GM18505 (cell line): ENCODE data around the gene ADAMTSL2.

Source experiments
- ATAC-seq: cut with Tn5 transposase; IDR thresholded peaks from one replicate; pipeline ENCODE4 v1.9.1; 2021; ENCODE audit not compliant: unreplicated experiment
- POLR2A ChIP-seq: IDR thresholded peaks from 4 replicates; pipeline ENCODE4 v1.6.1; 2011; ENCODE audit warnings: borderline replicate concordance; ENCODE audit not compliant: insufficient read depth, insufficient read length; ENCODE audit errors: extremely low read depth

ADAMTSL2 gene

DNA sequence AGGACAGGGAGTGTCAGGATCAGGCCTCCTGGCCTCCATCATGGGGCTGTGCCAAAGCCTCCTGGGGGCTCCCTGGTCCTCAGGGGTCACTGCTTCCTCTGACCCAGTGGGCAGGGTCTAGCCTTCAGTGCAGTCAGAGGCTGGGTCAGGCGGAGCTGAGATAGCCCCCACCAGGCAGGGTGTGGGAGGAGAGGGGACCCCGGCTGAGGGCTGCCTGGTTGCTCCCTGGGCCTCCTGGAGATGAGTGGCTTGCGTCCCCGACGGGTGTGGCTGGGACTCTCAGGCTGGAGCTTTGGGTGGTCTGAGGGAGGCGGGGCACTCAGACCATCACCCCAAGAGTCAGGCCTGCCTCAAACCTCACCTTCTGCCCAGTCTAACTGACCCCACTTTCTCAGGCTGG is 53.0 kb downstream of the ADAMTSL2 start:
- no peak for TF ChIP-seq POLR2A
- no peak for ATAC-seq

DNA sequence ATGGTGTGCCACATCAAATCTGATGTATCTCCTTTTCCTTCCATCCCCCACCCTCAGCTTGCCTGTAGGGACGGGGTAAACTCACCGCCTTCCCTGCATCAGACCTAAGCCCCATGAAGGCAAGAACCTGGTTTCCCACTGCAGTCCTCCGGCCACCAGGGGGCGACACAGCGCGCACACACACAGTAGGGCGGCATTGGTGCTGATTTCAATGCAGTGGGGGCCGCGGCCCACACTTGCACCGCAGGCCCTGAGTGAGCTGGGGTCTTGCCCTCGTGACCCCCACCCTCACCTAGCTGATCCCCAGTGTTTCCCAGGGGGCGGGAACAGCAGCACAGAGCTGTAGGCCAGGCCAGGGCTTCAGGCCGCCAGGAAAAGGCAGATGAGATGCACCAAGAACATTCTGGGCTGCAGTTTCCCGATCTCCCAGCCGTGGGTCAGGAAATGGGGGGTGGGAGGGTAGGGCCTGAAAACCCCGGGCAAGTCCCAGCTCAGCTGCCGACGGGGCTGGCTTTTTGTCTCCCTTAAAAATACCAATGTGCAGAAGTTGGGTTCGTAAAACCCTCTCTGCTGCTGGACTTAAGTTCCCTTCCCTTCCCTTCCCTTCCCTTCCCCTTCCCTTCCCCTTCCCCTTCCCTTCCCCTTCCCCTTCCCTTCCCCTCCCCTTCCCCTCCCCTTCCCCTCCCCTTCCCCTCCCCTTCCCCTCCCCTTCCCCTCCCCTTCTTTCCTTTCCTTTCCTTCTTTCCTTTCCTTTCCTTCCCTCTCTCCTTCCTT is 55.1 kb downstream of the ADAMTSL2 start:
- TF ChIP-seq POLR2A = no peak

DNA sequence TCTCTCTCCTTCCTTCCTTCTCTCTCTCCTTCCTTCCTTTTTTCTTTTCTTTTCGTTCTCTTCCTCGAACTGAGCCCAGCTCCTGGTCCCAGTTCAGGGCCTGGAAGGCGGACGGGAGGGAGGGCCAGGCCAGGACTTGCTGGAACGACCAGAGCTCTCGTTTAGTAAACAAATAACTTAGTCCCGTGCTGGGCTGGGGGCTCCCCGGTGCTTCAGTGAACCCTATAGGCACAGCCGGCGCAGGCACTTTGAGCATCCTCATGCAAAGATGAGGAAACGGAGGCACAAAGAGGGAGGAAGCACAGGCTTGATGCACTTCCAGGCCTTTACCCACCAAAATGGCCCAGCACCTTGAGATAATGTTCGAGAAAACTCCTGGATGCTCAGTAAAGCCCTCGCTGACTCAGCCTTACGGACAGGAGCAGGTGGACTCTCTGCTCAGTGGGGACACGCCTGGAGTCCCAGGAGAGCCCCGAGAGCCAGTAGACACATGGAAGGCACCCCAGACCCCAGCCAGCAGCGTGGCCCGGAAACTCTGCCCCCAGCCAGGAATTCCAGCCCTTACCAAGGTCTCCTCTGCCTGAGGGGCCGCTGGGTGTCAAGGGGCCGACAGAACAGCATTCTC is 55.8 kb downstream of the ADAMTSL2 start:
- ATAC-seq = no peak

More for the DNA sequence above, 55.1 kb downstream of the ADAMTSL2 start:
- ATAC-seq = no peak

DNA sequence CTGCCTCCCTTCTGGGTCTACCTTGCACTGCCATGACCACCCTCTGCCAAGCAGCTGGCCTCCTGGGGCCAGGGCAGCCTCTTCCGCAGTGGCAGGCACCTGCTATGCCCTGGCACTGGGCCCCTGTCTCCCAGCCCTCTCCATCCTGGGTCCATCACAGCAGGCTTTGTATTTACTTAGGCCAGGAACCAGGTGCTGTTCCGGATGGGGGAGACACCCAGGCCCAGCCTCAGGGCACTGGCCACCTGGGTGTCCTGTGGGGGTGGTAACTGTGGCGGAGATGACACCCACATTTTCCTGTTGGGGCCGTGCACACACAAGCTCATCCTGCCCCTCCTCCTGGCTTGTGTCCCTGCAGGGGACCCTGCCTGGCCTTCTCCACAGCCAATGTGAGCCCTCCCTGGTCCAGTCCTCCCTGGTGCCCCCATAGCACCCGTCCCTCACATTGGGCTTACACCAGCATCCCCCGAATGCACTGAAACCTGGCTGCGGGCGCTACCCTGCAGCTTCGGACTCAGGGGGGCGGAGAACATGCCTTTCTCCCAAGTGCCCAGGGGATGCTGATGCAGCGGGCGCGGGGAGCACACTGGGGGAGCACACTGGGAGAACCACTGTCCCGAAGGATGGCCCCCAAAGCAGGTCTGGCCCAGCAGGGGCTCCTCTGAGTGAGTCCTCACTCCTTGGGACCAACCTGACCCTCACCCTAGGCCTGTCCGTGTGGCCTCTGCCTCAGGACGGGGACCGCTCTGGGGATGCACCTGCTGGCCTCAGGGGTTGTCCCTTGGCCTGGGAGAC is 56.8 kb downstream of the ADAMTSL2 start:
- no peak for ATAC-seq
- no peak for TF ChIP-seq POLR2A

More for the DNA sequence above, 55.8 kb downstream of the ADAMTSL2 start:
- no peak for TF ChIP-seq POLR2A

DNA sequence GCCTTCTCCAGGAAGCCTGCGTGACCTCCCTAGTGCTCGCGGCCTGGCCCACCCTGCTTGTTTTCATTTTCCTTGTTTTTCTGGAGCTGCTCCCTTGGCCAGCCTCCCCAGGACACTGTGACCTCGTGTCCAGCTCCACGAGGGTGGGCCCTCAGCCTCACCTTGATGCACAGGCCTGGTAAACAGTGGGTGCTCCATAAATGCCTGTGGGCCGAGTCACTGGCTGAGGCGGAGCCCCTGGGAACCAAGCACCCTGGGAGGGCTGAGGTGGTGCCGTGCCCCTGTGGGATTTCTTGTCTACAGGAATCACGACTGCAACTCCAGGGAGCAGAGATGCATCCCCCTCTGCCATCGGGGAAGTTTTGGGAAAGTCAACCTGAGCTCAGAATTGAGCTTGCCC is 57.5 kb downstream of the ADAMTSL2 start:
- ATAC-seq = no peak
- no peak for TF ChIP-seq POLR2A

DNA sequence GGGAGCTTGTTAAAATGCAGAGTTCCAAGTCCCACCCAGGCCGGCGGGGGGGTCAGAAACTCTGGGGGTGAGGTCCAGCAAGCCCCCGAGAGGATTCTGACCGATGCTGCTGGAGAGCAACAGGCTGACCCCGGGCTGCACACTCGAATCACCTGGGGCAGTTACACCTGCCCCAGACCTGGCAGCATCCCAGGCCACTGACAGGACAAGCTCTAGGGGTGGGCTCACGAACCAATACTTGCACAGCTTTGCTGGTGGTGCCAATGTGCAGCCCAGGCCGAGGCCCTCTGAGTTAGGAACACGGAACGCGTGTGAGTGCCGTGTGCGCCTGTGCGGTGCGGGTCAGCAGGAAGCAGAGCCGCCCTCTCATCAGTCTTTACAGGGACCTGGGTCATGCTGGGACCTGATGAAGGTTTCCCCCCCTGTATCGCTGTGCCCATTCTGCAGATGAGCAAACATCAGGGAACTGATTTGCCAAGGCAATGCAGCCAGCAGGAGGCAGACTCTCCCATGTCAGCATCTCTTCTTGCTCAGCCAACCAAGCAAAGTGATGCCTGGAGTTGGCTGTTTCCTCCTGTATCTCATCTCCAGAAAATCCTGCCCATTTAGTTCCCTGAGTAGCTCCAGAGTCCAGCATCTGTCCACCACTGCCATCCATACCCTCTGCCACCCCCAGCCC is 58.4 kb downstream of the ADAMTSL2 start:
- no peak for ATAC-seq
- TF ChIP-seq POLR2A = no peak

DNA sequence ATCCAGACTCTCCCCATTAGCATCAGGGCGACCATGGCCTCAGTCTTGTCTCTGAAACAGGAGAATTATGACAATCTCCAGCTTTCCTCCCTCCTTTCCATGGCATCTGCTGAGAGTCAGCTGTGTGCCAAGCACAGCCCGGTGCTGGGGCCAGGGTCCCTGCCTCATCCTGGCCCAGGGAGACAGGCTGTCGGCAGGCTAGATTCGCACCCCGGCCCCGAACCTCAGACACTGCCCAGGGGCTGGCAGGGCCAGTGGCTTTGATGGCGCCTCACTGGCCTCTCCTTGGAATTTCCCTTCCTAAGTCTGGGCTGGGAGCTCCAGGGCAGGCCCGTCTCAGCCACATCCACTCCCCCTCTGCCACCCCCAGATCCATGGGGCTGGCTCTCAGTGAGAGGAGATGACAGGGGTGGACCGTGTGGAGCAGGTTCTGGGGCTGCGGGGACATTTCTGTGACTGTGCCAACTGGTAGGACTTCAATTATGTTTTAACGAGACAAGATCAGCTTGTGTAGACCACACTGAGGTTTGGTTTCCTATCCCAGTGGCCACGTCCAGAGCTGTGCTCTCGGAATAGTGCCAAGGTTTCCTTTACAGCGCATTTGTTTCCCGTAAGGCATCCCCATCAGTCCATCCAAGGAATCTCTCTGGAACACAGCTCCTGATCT is 59.2 kb downstream of the ADAMTSL2 start:
- no peak for ATAC-seq
- TF ChIP-seq POLR2A = no peak

DNA sequence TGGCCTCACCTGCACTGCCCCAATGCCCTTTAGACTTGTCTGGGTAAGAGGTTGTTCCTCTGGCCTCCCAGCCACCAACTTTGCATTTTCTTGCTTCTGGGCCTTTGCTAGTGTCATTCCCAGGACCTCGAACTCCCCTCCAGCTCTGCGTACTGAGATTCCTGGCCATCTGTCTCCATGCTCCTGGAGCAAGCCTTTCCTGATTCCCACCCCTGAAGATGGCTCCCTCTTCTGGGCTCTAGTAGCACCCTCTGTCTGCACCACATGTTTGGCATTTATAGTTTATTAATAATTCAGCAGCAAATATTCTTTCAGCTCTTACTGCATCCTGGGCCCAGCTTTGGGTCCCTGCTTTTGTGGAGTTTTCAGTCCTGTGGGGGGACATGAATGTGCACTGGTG is 59.8 kb downstream of the ADAMTSL2 start:
- ATAC-seq = no peak
- no peak for TF ChIP-seq POLR2A

DNA sequence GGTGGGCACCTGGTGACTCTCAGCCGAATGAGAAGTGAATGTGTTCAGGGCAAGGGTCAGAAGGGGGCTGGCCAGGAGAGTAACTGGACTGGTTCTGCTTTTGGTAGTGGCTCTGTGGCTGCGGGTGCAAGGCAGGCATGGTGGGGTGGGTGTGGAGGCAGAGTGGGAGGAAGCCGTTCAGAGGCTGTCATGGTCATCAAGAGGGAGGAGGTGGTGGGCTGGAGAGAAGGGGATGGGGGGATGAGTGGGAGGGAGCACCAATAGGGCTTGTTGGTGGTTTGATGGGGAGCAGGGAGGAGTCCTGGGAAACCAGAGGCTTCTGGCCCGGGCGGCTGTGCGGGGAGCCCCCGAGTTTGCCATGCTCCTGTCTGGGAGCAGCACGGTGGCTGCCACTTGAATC is 61.4 kb downstream of the ADAMTSL2 start:
- TF ChIP-seq POLR2A = no peak
- no peak for ATAC-seq

DNA sequence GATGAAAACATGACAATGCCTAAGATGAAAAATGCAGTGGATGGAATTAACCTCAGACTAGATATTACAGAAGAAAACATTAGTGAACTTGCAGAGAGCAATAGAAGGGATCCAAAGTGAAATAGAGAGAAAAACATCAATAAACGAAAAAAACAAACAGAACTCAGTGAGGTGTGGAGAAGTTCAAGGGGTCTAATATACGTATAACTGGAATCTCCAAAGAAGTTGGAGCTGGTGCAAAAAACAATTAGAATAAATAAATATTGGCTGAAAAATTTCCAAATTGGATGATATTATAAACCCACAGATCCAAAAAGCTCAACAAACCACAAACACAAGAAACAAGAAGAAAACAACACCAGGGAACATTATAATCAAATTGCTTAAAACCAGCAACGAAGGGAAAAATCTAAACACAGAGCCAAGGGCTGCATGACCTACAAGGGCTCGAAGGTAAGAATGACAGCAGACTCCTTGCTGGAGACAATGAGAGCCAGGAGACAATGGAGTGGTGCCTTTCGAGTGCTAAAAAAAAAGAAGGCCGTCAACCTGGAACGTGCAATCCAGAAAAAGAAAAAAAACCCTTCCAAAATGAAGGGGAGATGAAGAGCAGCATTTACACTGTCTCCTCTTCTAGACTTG is 62.9 kb downstream of the ADAMTSL2 start:
- no peak for ATAC-seq
- TF ChIP-seq POLR2A = no peak

DNA sequence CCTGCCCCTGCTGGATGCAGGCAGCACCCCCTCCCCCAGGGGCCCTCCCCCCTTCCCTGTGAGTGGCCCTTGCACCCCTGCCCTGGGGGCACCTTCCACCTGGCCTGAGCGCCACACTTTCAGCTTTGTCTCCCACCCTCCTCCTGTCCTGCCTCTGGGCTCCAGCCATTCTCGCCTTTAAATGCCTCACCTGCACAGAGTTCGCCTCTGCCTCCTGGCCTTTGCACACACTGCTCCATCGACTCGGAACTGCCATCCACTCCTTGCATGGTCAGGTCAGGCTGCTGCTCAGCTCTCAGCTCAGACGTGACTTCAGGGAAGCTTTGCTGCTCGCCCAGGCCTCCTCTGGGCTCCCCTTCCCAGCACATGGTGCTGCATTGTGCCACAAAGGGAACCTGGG is 64.5 kb downstream of the ADAMTSL2 start:
- TF ChIP-seq POLR2A = no peak
- ATAC-seq = no peak

DNA sequence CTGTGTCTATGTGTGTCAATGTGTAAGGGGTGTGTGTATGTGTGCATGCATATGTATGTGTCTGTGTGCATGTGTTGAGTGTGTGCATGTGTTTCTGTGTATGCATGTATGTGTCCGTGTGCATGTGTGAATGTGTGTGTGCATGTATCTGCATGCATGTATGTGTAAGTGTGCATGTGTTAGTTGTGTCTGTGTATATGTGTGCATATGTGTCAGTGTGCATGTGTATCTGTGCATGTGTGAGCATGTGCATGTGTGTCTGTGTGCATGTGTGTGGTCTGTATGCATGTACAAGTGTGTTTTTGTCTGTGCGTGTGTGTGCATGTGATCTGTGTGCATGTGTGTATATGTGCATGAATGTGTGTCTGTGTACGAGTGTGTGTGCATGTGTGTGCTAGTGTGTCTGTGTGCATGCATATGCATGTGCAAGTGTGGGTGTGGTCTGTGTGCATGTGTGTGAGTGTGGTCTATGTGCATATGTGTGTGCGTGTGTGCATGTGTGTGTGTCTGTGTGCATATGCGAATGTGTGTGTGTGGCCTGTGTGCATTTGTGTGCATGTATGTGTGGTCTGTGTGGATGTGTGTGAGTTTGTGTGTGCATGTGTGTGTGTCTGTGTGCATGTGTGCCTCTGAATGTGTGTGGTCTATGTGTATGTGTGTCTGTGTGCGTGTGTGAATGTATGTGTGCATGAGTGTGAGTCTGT is 65.1 kb downstream of the ADAMTSL2 start:
- no peak for ATAC-seq
- TF ChIP-seq POLR2A = no peak
